GM12878 (cell line): ENCODE measurements around the gene CEP170B. TPM values are rescaled to one million over a fixed set of nuclear protein-coding genes. Genes with fewer than 3 reads are reported as not detected.

Experiments used
- ATAC-seq: fragments of 200-7000 bp; cut with Tn5 transposase; 3 replicates; pipeline ENCODE4 v1.9.1; 2020; ENCODE audit warnings: mild to moderate bottlenecking, moderate library complexity
- BruUV-seq: library from RNA; stranded (reverse); fragments of 400-500 nt; replicated peaks from 2 replicates; lab custom pipeline; 2021; lab: Mats Ljungman, UMichigan
- CTCF ChIA-PET: fragments of 300-600 bp; sonication (Branson Sonifier 250); formaldehyde crosslinking; extraction: SDS; loops from one replicate; lab custom pipeline; 2021; ENCODE audit warnings: inconsistent platforms; lab: Yijun Ruan, JAX
- POLR2A ChIA-PET: fragments of 350-600 bp; formaldehyde crosslinking; extraction: SDS; loops from one replicate; lab custom pipeline; 2021; ENCODE audit warnings: inconsistent platforms; lab: Charles Lee
- RAD21 ChIA-PET: fragments of 300-600 bp; sonication (Branson Sonifier 250); formaldehyde crosslinking; loops from one replicate; lab custom pipeline; 2023; ENCODE audit warnings: antibody characterized with exemption; ENCODE audit not compliant: unreplicated experiment; lab: Charles Lee
- SMC1A ChIA-PET: fragments of 300-600 bp; sonication (Branson Sonifier 250); formaldehyde crosslinking; loops from one replicate; lab custom pipeline; 2023; ENCODE audit not compliant: unreplicated experiment, uncharacterized antibody; lab: Charles Lee
- DNase-seq: peaks from one replicate; pipeline ENCODE4 v3.0.0-alpha.2; 2011; ENCODE audit warnings: low read depth, low spot score
- FAIRE-seq: peaks from 3 replicates; lab custom pipeline; 2011; peaks lifted over from hg19 to GRCh38; lab: Jason Lieb, UNC
- H2AFZ ChIP-seq: 2 replicates; pipeline ENCODE4 v1.6.0; 2011; ENCODE audit warnings: low read depth, low read length, control low read depth; ENCODE audit not compliant: control insufficient read depth
- H3K27ac ChIP-seq: 2 replicates; pipeline ENCODE4 v1.5.1; 2011; ENCODE audit warnings: control low read depth; ENCODE audit not compliant: control insufficient read depth, insufficient read depth
- H3K27me3 ChIP-seq, 2 experiments: replicated peaks in 1 of 2; 2 replicates each; pipeline versions ENCODE4 v1.6.0 to v1.6.1; 2011; ENCODE audit warnings: low read length in 1 of 2; ENCODE audit not compliant: control insufficient read depth in 2 of 2, insufficient read depth in 2 of 2
- H3K36me3 ChIP-seq, 2 experiments: 2 replicates each; pipeline ENCODE4 v1.5.1; 2011; ENCODE audit warnings: low read length in 1 of 2; ENCODE audit not compliant: control insufficient read depth in 2 of 2, insufficient read depth in 2 of 2
- H3K4me1 ChIP-seq: 2 replicates; pipeline ENCODE4 v1.6.1; 2011; ENCODE audit warnings: mild to moderate bottlenecking, low read length, moderate library complexity, mixed read lengths; ENCODE audit not compliant: control insufficient read depth, insufficient read depth
- H3K4me2 ChIP-seq: 2 replicates; pipeline ENCODE4 v1.6.0; 2011; ENCODE audit warnings: control low read depth; ENCODE audit not compliant: control insufficient read depth, insufficient read depth
- H3K4me3 ChIP-seq: fragments of 200-600 bp; sonication (generic); 2 replicates; pipeline ENCODE4 v1.5.1; 2016
- H3K79me2 ChIP-seq: 2 replicates; pipeline ENCODE4 v1.6.0; 2011; ENCODE audit warnings: low read length; ENCODE audit not compliant: control insufficient read depth, insufficient read depth
- H3K9ac ChIP-seq: 2 replicates; pipeline ENCODE4 v1.8.0; 2011; ENCODE audit warnings: low read length, control low read depth, mixed read lengths; ENCODE audit not compliant: control insufficient read depth, insufficient read depth
- H3K9me3 ChIP-seq: replicated peaks from 3 replicates; pipeline ENCODE4 v1.5.1; 2011; ENCODE audit warnings: mild to moderate bottlenecking, low read length; ENCODE audit not compliant: control insufficient read depth, insufficient read depth
- H4K20me1 ChIP-seq: 2 replicates; pipeline ENCODE4 v1.6.0; 2011; ENCODE audit not compliant: control insufficient read depth, insufficient read depth
- BCL3 ChIP-seq: IDR thresholded peaks from 2 replicates; pipeline ENCODE4 v1.6.1; 2011; ENCODE audit warnings: borderline replicate concordance, low read depth, mild to moderate bottlenecking, moderate library complexity, low read length; ENCODE audit not compliant: insufficient read depth, poor library complexity, severe bottlenecking
- CEBPB ChIP-seq, 2 experiments: fragments of 150-350 bp in 1 of 2; IDR thresholded peaks; 2 replicates each; pipeline ENCODE4 v1.6.1; 2012 to 2014; ENCODE audit warnings: low read depth in 2 of 2, low read length in 2 of 2, borderline replicate concordance in 1 of 2, inconsistent platforms in 1 of 2
- GATAD2B ChIP-seq: fragments of 450-650 bp; conservative IDR thresholded peaks from 2 replicates; pipeline ENCODE4 v1.6.1; 2017; ENCODE audit warnings: low read depth, mild to moderate bottlenecking, moderate library complexity
- HDGF ChIP-seq: fragments of 450-650 bp; IDR thresholded peaks from 2 replicates; pipeline ENCODE4 v1.6.1; 2016; ENCODE audit warnings: antibody characterized with exemption
- NRF1 ChIP-seq: conservative IDR thresholded peaks from 2 replicates; pipeline ENCODE4 v1.6.1; 2011; ENCODE audit warnings: mild to moderate bottlenecking, low read depth, low read length, improper control_type of control experiment
- PAX5 ChIP-seq: IDR thresholded peaks from 2 replicates; pipeline ENCODE4 v1.6.1; 2011; ENCODE audit warnings: low read depth, low read length, borderline replicate concordance
- POLR2A ChIP-seq: IDR thresholded peaks from 2 replicates; pipeline ENCODE4 v1.6.1; 2011; ENCODE audit warnings: low read depth, mild to moderate bottlenecking, low read length
- RFX5 ChIP-seq: IDR thresholded peaks from 2 replicates; pipeline ENCODE4 v1.6.1; 2011; ENCODE audit warnings: low read depth, low read length, improper control_type of control experiment
- SMARCA5 ChIP-seq: fragments of 450-650 bp; IDR thresholded peaks from 2 replicates; pipeline ENCODE4 v1.6.1; 2017; ENCODE audit warnings: mild to moderate bottlenecking
- WGBS: methylation state at CpG from one replicate; pipeline ENCODE4 v1.1.6; 2016; ENCODE audit warnings: low lambda C conversion rate; ENCODE audit not compliant: insufficient replicate concordance, insufficient coverage; ENCODE audit errors: missing lambda C conversion rate; 5-methylcytosine and 5-hydroxymethylcytosine counted together
- in situ Hi-C: fragments of 300-500 bp; cut with MboI; formaldehyde crosslinking; loops from 9 replicates; pipeline ENCODE4 v1.14.3; 2018; ENCODE audit warnings: mixed read lengths
- intact Hi-C: fragments of 100-400 bp; cut with micrococcal nuclease; formaldehyde crosslinking; loops from one replicate; pipeline ENCODE4 v1.14.2; 2022; ENCODE audit not compliant: unreplicated experiment
- polyA plus RNA-seq, 11 experiments: library from polyadenylated mRNA; depleted of rRNA in 4 of 11; unstranded in 6 of 11; stranded (reverse) in 5 of 11; fragments of >200 nt; fragmentation: Nextera tagmentation in 4 of 11; fragmentation: Illumina TruSeq in 1 of 11; extraction: Ambion mirVana in 4 of 11; extraction: Trizol in 1 of 11; gene quantifications; 1 replicate in 1 of 11; 2 replicates in 10 of 11; pipeline versions ENCODE4 v1.2.1 to v1.2.3, GENCODE V29; 2011 to 2016; ENCODE audit warnings: inconsistent platforms in 2 of 11, missing spikeins in 2 of 11, low read depth in 1 of 11
- total RNA-seq, 4 experiments: library from RNA; depleted of rRNA in 3 of 4; stranded (reverse); fragments of >200 nt in 3 of 4; fragmentation: Illumina TruSeq in 1 of 4; extraction: Trizol in 1 of 4; gene quantifications; 2 replicates each; pipeline versions ENCODE4 v1.2.1 to v1.2.3, GENCODE V29; 2013 to 2021

CEP170B gene
- total and polyA plus RNA-seq, 10 of the 15 experiments (the other 5 are each of a cell fraction or from before 2014, with no cell fraction given): 0.01 to 0.44 (median 0.05) TPM; not detected in 4

DNA sequence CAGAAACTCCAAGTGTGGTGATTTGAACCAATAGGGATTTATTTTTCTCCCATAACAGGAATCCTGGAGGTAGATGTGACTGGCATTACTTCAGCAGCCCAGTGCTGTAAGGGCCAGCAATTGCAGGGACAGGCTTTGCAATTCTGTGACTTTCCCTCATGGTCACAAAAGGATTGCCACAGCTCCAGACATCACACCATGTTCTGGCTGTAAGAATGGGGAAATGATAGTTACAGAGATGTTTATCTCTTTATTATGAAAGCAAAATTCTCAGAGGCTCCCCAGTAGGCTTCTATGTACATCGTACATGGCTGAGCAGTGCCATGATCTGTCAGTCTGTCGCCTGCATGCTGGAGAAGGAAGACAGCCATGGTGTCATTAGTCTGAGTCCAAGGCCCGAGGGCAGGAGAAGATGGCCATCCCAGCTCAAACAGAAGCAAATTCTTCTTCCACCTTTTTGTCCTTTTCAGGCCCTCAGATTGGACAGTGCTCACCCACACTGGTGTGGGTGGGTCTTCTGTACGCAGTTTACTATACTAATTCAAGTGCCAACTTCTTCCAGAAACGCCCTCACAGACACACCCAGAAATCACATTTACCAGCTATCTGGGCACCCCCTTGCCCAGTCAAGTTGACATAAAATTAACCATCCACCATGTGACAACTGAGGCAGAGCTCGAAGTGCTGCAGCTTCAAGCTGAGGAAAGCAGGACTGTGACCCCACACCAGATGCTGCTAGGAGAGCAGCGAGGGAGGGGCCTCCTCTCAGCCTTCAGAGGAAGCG is 46.9 kb upstream of the CEP170B start:
- ChIA-PET POLR2A (no interaction called here), RAD21 (no interaction called here), SMC1A (no interaction called here), CTCF (interaction anchor here (1.6 kb wide), 1 partner anchor 65 kb away, joined by 5 read pairs; the partner anchor contains the start of gene SIVA1)
- H3K36me3 ChIP-seq: no peaks in the 10 kb centered on the region
- peak; percentile 18 for FAIRE-seq
- H3K27ac ChIP-seq: no peak overlapping the region
- TF ChIP-seq POLR2A (no peak), SMARCA5 (peak; percentile 78; the same call in 1 of the 2 replicates)
- DNase-seq: no peak
- H3K9me3 ChIP-seq: no peaks in the 10 kb centered on the region
- no peaks in the 10 kb centered on the region for H3K27me3 ChIP-seq
- in situ Hi-C loops (no loop called here), intact Hi-C loops (no loop called here)
- 96% methylated on average over 8 of the region's 8 CpGs for WGBS
- H2AFZ ChIP-seq: no peak overlapping the region
- H3K4me1 ChIP-seq: no peaks in the 10 kb centered on the region
- H3K79me2 ChIP-seq: peaks cover 8% of the 10 kb centered on the region
- H3K4me3 ChIP-seq: no peak overlapping the region
- BruUV-seq: no TSS peak
- H3K4me2 ChIP-seq: no peak overlapping the region
- H3K9ac ChIP-seq: no peak overlapping the region
- H4K20me1 ChIP-seq: no peaks in the 10 kb centered on the region
- ATAC-seq: no peak

GRCh38 chr14:104818714-104819161 is 46.3 kb upstream of the CEP170B start:
- RAD21 ChIA-PET: no interaction called here
- no TSS peak for BruUV-seq
- Histone ChIP-seq H3K9me3 (no peaks in the 10 kb centered on the region), H3K4me1 (no peaks in the 10 kb centered on the region), H3K79me2 (peaks cover 8% of the 10 kb centered on the region), H2AFZ (no peak overlapping the region), H3K36me3 (no peaks in the 10 kb centered on the region), H3K9ac (no peak overlapping the region), H3K27me3 (no peaks in the 10 kb centered on the region)
- POLR2A ChIA-PET: no interaction called here
- SMC1A ChIA-PET: no interaction called here
- intact Hi-C loops (no loop called here), in situ Hi-C loops (no loop called here)
- ATAC-seq: no peak
- TF ChIP-seq BCL3: no peak
- TF ChIP-seq CEBPB (IDR thresholded peaks at IDR 0.05; ENCODE audit: borderline replicate concordance in 1 of 2, low read depth in 2 of 2, low read length in 2 of 2): no peak
- no peak for TF ChIP-seq RFX5
- no peak for TF ChIP-seq GATAD2B
- no peak for TF ChIP-seq NRF1
- no peak for TF ChIP-seq HDGF
- no peak for TF ChIP-seq PAX5
- TF ChIP-seq, all 136 proteins: peak for 0
- 79% methylated on average over 9 of the region's 9 CpGs for WGBS
- Histone ChIP-seq H3K4me3 (no peak overlapping the region), H4K20me1 (no peaks in the 10 kb centered on the region), H3K4me2 (no peak overlapping the region), H3K27ac (no peak overlapping the region)
- FAIRE-seq (no peak), DNase-seq (no peak)
- CTCF ChIA-PET: no interaction called here
